Measurements from ENCODE around the gene SMURF1.
"Not testable (repeated sequence)": the region's sequence is repeated elsewhere in the genome, so short reads cannot be mapped to it uniquely, and the experiment has no call there.

SMURF1 gene

GRCh38 chr7:99118077-99118476, 25.8 kb downstream of the SMURF1 start:
- DNase-seq, result no peak

GRCh38 chr7:99116144-99116543, 27.8 kb downstream of the SMURF1 start:
- no peak for DNase-seq

- no peak for DNase-seq
These were observed 28.5 kb downstream of the SMURF1 start for GRCh38 chr7:99115379-99115778.

DNA sequence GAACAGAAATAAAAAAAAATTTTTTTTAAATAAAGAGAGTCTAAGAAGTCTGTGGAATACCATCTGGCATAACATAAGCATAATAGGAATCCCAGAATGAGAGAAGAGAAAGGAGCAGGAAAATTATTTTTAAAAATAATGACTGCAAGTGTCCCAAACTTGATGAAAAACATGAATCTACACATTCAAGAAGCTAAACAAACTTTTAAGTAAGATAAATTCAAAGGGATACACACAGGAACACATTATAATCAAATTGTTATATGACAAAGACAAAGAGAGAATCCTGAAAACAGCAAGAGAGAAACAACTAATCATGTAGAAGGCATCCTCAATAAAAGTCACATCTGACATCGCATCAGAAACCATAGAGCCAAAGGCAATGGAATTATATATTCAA, 30.9 kb downstream of the SMURF1 start:
- no peak for DNase-seq

- DNase-seq, result no peak
These were observed 31.8 kb downstream of the SMURF1 start for GRCh38 chr7:99112097-99112496.

DNA sequence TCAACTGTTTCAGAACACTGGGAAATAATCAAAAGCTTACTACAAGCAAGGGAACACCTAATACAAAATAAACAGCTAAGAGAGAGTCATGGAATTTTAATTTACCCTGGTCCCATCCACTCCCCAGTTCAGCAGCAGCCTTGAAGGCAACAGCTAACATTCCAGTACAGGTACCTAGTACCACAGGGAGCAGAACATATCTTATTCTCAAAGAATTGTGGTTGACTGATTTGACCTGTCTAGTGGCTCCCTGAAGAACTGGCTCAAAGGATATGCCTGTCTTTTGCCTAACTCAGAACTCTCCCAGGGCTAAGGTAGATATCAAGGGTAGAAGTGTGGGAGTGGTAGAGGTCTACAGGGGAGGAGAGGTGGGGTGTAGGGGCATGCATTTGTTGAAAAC, 32.3 kb downstream of the SMURF1 start:
- DNase-seq, result no peak

- peak; percentile 71 for DNase-seq
These were observed 34.5 kb downstream of the SMURF1 start for GRCh38 chr7:99109108-99110051.

GRCh38 chr7:99108613-99109012, 35.3 kb downstream of the SMURF1 start:
- no peak for DNase-seq

GRCh38 chr7:99106821-99107241, 37.1 kb downstream of the SMURF1 start:
- no peak for DNase-seq

DNA sequence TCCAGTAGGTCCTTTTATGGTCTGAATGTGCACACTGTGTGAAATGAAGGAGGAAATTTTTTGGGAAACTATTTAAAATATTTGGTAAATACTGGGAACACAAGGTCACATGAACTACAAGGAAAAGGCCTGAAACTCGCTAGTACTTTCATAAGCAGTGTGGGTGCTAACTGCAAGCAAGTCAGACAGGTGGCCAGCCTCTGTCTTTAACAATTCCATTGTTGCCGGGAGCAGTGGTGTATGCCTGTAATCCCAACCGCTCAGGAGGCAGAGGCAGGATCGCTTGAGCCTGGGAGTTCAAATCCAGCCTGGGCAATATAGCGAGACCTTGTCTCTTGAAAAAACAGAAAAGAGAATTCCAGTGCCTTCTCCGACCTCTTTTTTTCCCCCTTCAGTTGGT, 37.5 kb downstream of the SMURF1 start:
- no peak for DNase-seq

GRCh38 chr7:99105756-99106155, 38.2 kb downstream of the SMURF1 start:
- DNase-seq, result no peak

GRCh38 chr7:99104631-99105030, 39.3 kb downstream of the SMURF1 start:
- no peak for DNase-seq

DNA sequence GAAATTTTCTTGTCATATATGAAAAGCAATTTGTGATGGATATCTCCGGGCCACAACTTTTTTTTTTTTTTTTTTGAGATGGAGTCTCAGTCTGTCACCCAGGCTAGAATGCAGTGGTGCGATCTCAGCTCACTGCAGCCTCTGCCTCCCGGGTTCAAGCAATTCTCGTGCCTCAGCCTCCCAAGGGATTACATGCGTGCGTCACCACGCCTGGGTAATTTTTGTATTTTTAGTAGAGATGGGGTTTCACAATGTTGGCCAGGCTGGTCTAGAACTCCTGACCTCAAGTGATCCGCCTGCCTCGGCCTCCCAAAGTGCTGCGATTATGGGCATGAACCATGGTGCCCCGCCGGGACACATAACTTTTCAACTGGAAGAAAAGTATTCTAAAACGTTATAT, 40.1 kb downstream of the SMURF1 start:
- DNase-seq, result not testable (repeated sequence)

- DNase-seq, result no peak
These were observed 40.9 kb downstream of the SMURF1 start for GRCh38 chr7:99102809-99103690.

DNA sequence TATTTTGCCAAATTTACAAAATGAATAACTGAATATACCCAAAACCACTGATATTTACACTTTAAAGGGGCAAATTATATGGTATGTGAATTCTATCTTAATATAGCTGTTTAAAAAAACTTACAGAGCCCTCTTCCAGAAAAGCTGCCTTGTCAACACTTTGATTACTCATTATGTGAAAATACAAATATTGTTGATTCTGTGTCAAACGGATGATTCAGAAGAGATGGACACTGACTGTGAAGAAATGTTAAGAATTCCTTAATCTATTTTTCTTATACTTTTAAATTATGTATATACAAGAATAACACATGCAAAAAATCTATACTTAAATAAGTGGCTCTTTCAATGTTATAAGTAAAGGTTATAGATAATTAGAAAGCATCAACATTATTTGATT, 41.5 kb downstream of the SMURF1 start:
- DNase-seq, result no peak

- DNase-seq, result not testable (repeated sequence)
These were observed 42.4 kb downstream of the SMURF1 start for GRCh38 chr7:99101516-99101915.

DNA sequence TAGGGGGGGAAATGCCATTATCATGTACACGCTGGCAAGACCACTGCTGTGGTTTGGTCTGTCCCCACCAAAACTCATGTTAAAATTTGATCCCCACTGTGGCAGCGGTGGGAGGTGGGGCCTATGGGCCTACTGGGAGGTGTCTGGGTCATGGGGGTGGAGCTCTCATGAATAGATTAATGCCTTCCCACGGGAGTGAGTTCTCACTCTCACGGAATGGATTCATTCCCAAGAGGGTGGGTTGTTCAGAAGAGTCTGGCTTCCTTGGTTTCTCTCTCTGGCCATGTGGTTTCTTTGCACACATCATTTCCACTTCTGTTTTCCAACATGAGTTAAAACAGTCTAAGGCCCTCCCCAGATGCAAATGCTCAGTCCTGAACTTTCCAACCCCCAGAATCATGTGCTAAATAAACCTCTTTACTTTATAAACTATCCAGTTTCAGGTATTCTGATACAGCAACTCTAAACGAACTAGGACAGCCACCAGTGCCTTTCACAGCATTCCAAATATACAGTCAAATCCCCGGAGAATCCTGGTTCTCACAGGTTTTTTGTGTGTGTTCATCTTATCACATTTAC, 44.3 kb downstream of the SMURF1 start:
- DNase-seq, result no peak

DNA sequence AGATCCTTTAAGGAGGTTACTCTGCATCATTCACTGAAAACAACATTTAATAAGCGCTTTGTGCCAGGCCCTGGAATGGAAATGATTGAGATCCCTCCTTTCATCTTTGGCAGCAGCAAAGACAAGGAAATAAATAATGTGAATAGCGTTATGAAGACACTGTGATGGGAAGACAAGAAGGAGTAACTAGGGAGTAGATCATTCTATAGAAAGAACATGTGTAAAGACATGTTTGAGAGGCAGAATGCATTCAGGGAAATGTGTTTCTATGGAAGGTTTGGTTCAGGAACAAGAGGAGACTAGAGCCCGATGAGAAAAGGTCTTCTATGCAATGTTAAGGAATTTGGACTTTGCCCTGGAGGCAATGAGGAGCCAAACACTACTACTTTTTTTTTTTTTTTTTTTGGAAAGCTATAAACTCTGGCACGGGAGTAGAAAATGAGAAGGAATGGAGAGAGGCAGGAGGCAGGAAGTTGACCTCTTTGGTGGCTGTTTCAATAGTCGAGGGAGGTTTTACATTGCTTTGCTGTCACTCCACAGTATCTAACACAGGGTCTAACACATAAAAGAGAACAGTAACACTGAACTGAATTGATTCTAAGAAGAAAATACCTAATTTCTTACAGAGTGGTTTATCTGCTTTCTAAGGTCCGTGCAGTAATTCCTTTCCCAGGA, 44.9 kb downstream of the SMURF1 start:
- DNase-seq, result no peak

DNA sequence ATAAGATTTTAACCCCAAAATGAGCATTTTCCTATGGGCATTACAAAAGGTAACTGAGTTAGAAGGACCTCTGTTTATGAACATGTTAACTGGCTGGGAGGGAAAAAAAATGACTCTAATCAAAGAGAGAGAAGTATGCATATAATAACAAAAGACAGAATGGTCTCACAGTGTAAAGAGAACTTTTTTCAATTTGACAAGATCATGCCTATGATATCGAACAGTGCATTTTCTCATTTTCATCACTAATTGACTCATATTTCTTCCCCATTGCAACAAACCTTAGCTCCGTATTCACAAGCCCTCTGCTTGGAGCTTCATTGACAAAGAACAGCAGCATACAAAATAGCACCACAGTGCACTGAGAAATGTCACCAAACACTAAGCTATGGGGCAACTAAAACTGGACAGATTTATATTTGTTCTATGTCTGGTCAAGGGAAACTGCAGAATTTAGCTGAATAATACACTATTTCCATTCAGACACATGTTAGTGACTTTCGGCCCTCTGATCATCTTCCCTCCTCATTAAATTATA, 45.6 kb downstream of the SMURF1 start:
- DNase-seq, result no peak

- DNase-seq, result no peak
These were observed 46.2 kb downstream of the SMURF1 start for GRCh38 chr7:99097730-99098129.

- no peak for DNase-seq
These were observed 47.6 kb downstream of the SMURF1 start for GRCh38 chr7:99096124-99096887.

DNA sequence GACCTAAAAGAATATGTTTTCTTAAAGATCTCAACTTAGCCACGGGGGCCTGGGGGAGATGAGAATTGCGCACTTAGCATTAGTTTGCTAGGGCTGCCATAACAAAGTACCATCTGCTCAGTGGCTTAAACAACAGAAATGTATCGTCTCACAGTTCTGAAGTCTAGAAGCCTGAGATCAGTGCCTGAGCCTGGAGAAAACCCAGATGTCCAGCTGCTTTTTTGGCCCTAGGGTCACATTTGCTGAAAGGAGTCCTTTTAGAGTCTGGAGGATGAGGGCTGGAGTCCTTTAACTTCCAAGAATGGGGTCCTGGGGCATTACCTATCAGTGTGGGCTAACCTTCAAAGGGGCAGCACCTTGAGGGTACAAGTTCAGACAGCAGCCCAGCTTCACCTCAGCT, 48.2 kb downstream of the SMURF1 start:
- no peak for DNase-seq
